Gastroesophageal sphincter (tissue), 4 donors: ENCODE data around the gene ATG7. TPM values are rescaled to one million over a fixed set of nuclear protein-coding genes. Genes with fewer than 3 reads are reported as not detected.
"Not testable (repeated sequence)": the region's sequence is repeated elsewhere in the genome, so short reads cannot be mapped to it uniquely, and the experiment has no call there.

Experiments
- ATAC-seq: fragments of 150-250 bp; one replicate; pipeline ENCODE4 v1.9.1; 2016; ENCODE audit warnings: mild to moderate bottlenecking, moderate library complexity
- H3K27ac ChIP-seq, 4 donors: fragments of 200-600 bp; sonication (generic) in 3 of 4; 1 replicate in 3 of 4; 2 replicates in 1 of 4; pipeline ENCODE4 v1.5.1; 2016 to 2019
- H3K27me3 ChIP-seq: fragments of 200-600 bp; sonication (generic); one replicate; pipeline ENCODE4 v1.5.1; 2019
- H3K36me3 ChIP-seq, 2 donors: fragments of 200-600 bp; sonication (generic); one replicate each; pipeline ENCODE4 v1.5.1; 2019; ENCODE audit warnings: control low read depth in 1 of 2
- H3K4me1 ChIP-seq, 3 donors: fragments of 200-600 bp; sonication (generic); 1 replicate in 2 of 3; 2 replicates in 1 of 3; pipeline ENCODE4 v1.5.1; 2016 to 2019; ENCODE audit warnings: control low read depth in 2 of 3
- H3K4me3 ChIP-seq, 2 donors: fragments of 200-600 bp; sonication (generic); one replicate each; pipeline ENCODE4 v1.5.1; 2019; ENCODE audit warnings: mild to moderate bottlenecking in 1 of 2, moderate library complexity in 1 of 2
- H3K9me3 ChIP-seq, 3 donors: fragments of 200-600 bp; sonication (generic); one replicate each; pipeline ENCODE4 v1.5.1; 2017 to 2019; ENCODE audit warnings: control low read depth in 2 of 3
- CTCF ChIP-seq, 4 experiments: fragments of 200-600 bp in 2 of 4; fragments of 450-650 bp in 2 of 4; sonication (generic) in 1 of 4; IDR thresholded peaks; one replicate each; pipeline ENCODE4 v1.5.1; 2017 to 2019; ENCODE audit warnings: antibody characterized with exemption in 4 of 4, mild to moderate bottlenecking in 2 of 4, moderate library complexity in 2 of 4
- EP300 ChIP-seq: sonication (generic); formaldehyde crosslinking; IDR thresholded peaks from one replicate; pipeline ENCODE4 v1.6.1; 2017; ENCODE audit warnings: antibody characterized with exemption, mild to moderate bottlenecking
- POLR2A ChIP-seq, 2 donors: fragments of 450-650 bp; IDR thresholded peaks; one replicate each; pipeline ENCODE4 v1.6.1; 2017; ENCODE audit warnings: antibody characterized with exemption in 2 of 2, mild to moderate bottlenecking in 2 of 2, moderate library complexity in 1 of 2
- POLR2AphosphoS5 ChIP-seq: sonication (generic); formaldehyde crosslinking; IDR thresholded peaks from one replicate; pipeline ENCODE4 v1.6.1; 2017; ENCODE audit warnings: antibody characterized with exemption
- WGBS, 2 donors: methylation state at CpG; one replicate each; pipeline ENCODE4 v1.1.5; 2018; ENCODE audit warnings: low coverage in 1 of 2; 5-methylcytosine and 5-hydroxymethylcytosine counted together
- total RNA-seq, 4 donors: library from RNA; depleted of rRNA; stranded (reverse); fragments of >200 nt; gene quantifications; one replicate each; pipeline ENCODE4 v1.1.0, GENCODE V29; 2016

The ATG7 gene
- total RNA-seq, 4 donors from 2014 or later: 28.3 to 64.9 (median 36.5) TPM

GRCh38 chr3:11593318-11594034 is 321.3 kb downstream of the ATG7 start:
- ATAC-seq: no peak
- WGBS, 2 donors: 80 to 82% methylated on average over 1 to 8 of the region's 10 CpGs
- Histone ChIP-seq H3K36me3 (peaks cover 0 to 3% of the 10 kb centered on the region in 2 donors), H3K9me3 (no peaks in the 10 kb centered on the region), H3K27me3 (no peaks in the 10 kb centered on the region), H3K4me3 (no peak overlapping the region), H3K27ac (peak overlapping the region in 3 of 4 donors; percentile 8 to 67 (median 52)), H3K4me1 (peaks cover 21 to 79% (median 46%) of the 10 kb centered on the region in 3 donors)
- no peak for TF ChIP-seq EP300

- not testable (repeated sequence) for H3K27ac ChIP-seq, ATAC-seq, H3K27me3 ChIP-seq, H3K9me3 ChIP-seq, H3K4me3 ChIP-seq, H3K36me3 ChIP-seq
- peaks cover 28 to 79% (median 38%) of the 10 kb centered on the region in 3 donors for H3K4me1 ChIP-seq
- 100% methylated on average over 1 to 2 of the region's 5 CpGs for WGBS, 2 donors
Observed at GRCh38 chr3:11595024-11595423, 322.8 kb downstream of the ATG7 start.

- no peaks in the 10 kb centered on the region for H3K27me3 ChIP-seq
- H3K36me3 ChIP-seq: peaks cover 0 to 7% of the 10 kb centered on the region in 2 donors
- peak overlapping the region in 1 of 4 donors; percentile 4 for H3K27ac ChIP-seq
- no peak overlapping the region for H3K4me3 ChIP-seq
- no peaks in the 10 kb centered on the region for H3K9me3 ChIP-seq
- no peak for ATAC-seq
- WGBS, 2 donors: 49 to 90% methylated on average over 2 to 3 of the region's 7 CpGs
- TF ChIP-seq POLR2A (IDR thresholded peaks at IDR 0.05): no peak
- peaks cover 29 to 79% (median 37%) of the 10 kb centered on the region in 3 donors for H3K4me1 ChIP-seq
Observed at GRCh38 chr3:11596387-11596786, 324.2 kb downstream of the ATG7 start.

GRCh38 chr3:11600501-11601282 is 328.5 kb downstream of the ATG7 start:
- peak overlapping the region; percentile 86 to 93 (median 90) for H3K27ac ChIP-seq
- peak; percentile 92 for ATAC-seq
- H3K9me3 ChIP-seq: no peaks in the 10 kb centered on the region
- H3K36me3 ChIP-seq: peaks cover 0 to 4% of the 10 kb centered on the region in 2 donors
- H3K4me1 ChIP-seq: peaks cover 31 to 87% (median 45%) of the 10 kb centered on the region in 3 donors
- H3K27me3 ChIP-seq: no peaks in the 10 kb centered on the region
- TF ChIP-seq POLR2AphosphoS5: peak; percentile 99
- TF ChIP-seq POLR2A (IDR thresholded peaks at IDR 0.05): no peak
- no peak for TF ChIP-seq EP300
- TF ChIP-seq CTCF (IDR thresholded peaks at IDR 0.05): peak in 1 of 4 experiments; percentile 26
- WGBS, 2 donors: 10 to 66% methylated on average over 2 to 5 of the region's 18 CpGs
- no peak overlapping the region for H3K4me3 ChIP-seq

- no peak overlapping the region for H3K4me3 ChIP-seq
- no peaks in the 10 kb centered on the region for H3K27me3 ChIP-seq
- H3K4me1 ChIP-seq: peaks cover 31 to 89% (median 45%) of the 10 kb centered on the region in 3 donors
- WGBS, 2 donors: 59 to 60% methylated on average over 11 to 12 of the region's 21 CpGs
- H3K27ac ChIP-seq: peak overlapping the region; percentile 86 to 93 (median 90)
- TF ChIP-seq POLR2A (IDR thresholded peaks at IDR 0.05) (no peak), POLR2AphosphoS5 (peak; percentile 62), CTCF (IDR thresholded peaks at IDR 0.05) (no peak), EP300 (no peak)
- peaks cover 0 to 4% of the 10 kb centered on the region in 2 donors for H3K36me3 ChIP-seq
- no peaks in the 10 kb centered on the region for H3K9me3 ChIP-seq
- ATAC-seq: no peak
Observed at GRCh38 chr3:11601446-11602238, 329.4 kb downstream of the ATG7 start.

- no peak for ATAC-seq
- TF ChIP-seq POLR2A (IDR thresholded peaks at IDR 0.05) (no peak), EP300 (no peak), CTCF (IDR thresholded peaks at IDR 0.05) (no peak), POLR2AphosphoS5 (no peak)
- Histone ChIP-seq H3K36me3 (peaks cover 0 to 4% of the 10 kb centered on the region in 2 donors), H3K4me3 (no peak overlapping the region), H3K27ac (peak overlapping the region; percentile 86 to 93 (median 90)), H3K9me3 (no peaks in the 10 kb centered on the region), H3K27me3 (no peaks in the 10 kb centered on the region), H3K4me1 (peaks cover 31 to 92% (median 45%) of the 10 kb centered on the region in 3 donors)
- WGBS, 2 donors: 64 to 72% methylated on average over 11 of the region's 11 CpGs
Observed at GRCh38 chr3:11602239-11602840, 330.1 kb downstream of the ATG7 start.
